C4-2B (cell line): ENCODE results near the gene CRADD.

Experiments
- ZFX ChIP-seq: fragments of 450-650 bp; IDR thresholded peaks from 2 replicates; pipeline ENCODE4 v1.6.1; 2017
- TF ChIP-seq, protein P1 (sequence below): fragments of 450-650 bp; conservative IDR thresholded peaks from 2 replicates; pipeline ENCODE4 v1.5.1; 2017; ENCODE audit warnings: mild to moderate bottlenecking

DNA sequence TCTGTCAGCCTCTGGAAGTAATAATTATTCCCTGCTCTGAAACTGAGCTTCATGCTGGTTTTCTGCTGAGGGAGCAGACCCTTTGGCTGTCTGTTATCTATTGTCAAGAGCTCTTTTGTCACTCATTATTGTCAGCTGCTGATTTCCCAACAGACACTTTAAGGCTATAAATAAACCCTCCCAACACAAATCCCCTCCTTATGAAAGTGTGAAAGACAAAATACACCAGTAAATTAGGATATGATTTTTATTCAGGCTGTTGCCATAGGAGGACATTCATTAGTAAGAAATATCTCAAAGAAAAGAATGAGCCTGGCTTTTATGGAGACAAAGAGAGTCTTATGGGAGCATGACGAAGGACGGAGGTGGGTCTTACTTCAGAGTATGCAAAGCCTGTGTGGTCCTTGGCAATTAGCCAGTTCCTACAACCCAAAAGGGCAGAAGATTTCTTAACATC lies 180.8 kb downstream of the CRADD start:
- TF ChIP-seq, protein P1, sequence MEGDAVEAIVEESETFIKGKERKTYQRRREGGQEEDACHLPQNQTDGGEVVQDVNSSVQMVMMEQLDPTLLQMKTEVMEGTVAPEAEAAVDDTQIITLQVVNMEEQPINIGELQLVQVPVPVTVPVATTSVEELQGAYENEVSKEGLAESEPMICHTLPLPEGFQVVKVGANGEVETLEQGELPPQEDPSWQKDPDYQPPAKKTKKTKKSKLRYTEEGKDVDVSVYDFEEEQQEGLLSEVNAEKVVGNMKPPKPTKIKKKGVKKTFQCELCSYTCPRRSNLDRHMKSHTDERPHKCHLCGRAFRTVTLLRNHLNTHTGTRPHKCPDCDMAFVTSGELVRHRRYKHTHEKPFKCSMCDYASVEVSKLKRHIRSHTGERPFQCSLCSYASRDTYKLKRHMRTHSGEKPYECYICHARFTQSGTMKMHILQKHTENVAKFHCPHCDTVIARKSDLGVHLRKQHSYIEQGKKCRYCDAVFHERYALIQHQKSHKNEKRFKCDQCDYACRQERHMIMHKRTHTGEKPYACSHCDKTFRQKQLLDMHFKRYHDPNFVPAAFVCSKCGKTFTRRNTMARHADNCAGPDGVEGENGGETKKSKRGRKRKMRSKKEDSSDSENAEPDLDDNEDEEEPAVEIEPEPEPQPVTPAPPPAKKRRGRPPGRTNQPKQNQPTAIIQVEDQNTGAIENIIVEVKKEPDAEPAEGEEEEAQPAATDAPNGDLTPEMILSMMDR: no peak
- no peak for TF ChIP-seq ZFX
